GM12872 (cell line): ENCODE data around the gene KCMF1.

Experiments
- CTCF ChIP-seq: IDR thresholded peaks from 3 replicates; pipeline ENCODE4 v1.5.1; 2011; ENCODE audit warnings: low read depth, mild to moderate bottlenecking, low read length, moderate library complexity; ENCODE audit not compliant: insufficient read depth

Gene KCMF1

GRCh38 chr2:85034158-85034557 is 63.2 kb downstream of the KCMF1 start:
- TF ChIP-seq CTCF = no peak

GRCh38 chr2:85037622-85038021 is 66.7 kb downstream of the KCMF1 start:
- no peak for TF ChIP-seq CTCF

- no peak for TF ChIP-seq CTCF
Measured at GRCh38 chr2:85042330-85042729, 71.4 kb downstream of the KCMF1 start.

GRCh38 chr2:85048534-85048933 is 77.6 kb downstream of the KCMF1 start:
- TF ChIP-seq CTCF = no peak

GRCh38 chr2:85049236-85049635 is 78.3 kb downstream of the KCMF1 start:
- TF ChIP-seq CTCF = no peak

- TF ChIP-seq CTCF = no peak
Measured at GRCh38 chr2:85053802-85054201, 82.8 kb downstream of the KCMF1 start.

- no peak for TF ChIP-seq CTCF
Measured at GRCh38 chr2:85057226-85057962, 86.4 kb downstream of the KCMF1 start.
